Right lobe of liver (tissue), 6 donors: ENCODE measurements around the gene ZMYM4. TPM values are rescaled to one million over a fixed set of nuclear protein-coding genes. Genes with fewer than 3 reads are reported as not detected.

Experiments
- ATAC-seq, 4 donors: fragments of 200-7000 bp; cut with Tn5 transposase; one replicate each; pipeline ENCODE4 v1.9.1; 2020; ENCODE audit warnings: mild to moderate bottlenecking in 4 of 4, moderate library complexity in 4 of 4
- DNase-seq, 3 donors: peaks; one replicate each; pipeline ENCODE4 v3.0.0-alpha.2; 2020
- H3K27ac ChIP-seq, 3 donors: fragments of 200-600 bp; one replicate each; pipeline ENCODE4 v1.8.0; 2022
- H3K27me3 ChIP-seq, 2 donors: fragments of 200-600 bp; one replicate each; pipeline ENCODE4 v1.8.0; 2022
- H3K36me3 ChIP-seq, 4 donors: fragments of 200-600 bp; sonication (generic) in 1 of 4; one replicate each; pipeline versions ENCODE4 v1.5.1 to v1.8.0; 2017 to 2022; ENCODE audit warnings: control low read depth in 1 of 4
- H3K4me1 ChIP-seq, 4 donors: fragments of 200-600 bp; sonication (generic) in 1 of 4; one replicate each; pipeline versions ENCODE4 v1.5.1 to v1.8.0; 2017 to 2022; ENCODE audit warnings: control low read depth in 1 of 4
- H3K4me3 ChIP-seq, 3 donors: fragments of 200-600 bp; one replicate each; pipeline ENCODE4 v1.8.0; 2022
- H3K9me3 ChIP-seq, 4 donors: fragments of 200-600 bp; sonication (generic) in 1 of 4; one replicate each; pipeline versions ENCODE4 v1.5.1 to v1.8.0; 2017 to 2022; ENCODE audit warnings: control low read depth in 1 of 4
- CTCF ChIP-seq, 4 donors: fragments of 200-600 bp in 3 of 4; fragments of 450-650 bp in 1 of 4; IDR thresholded peaks; one replicate each; pipeline versions ENCODE4 v1.5.1 to v1.8.0; 2016 to 2022; ENCODE audit warnings: antibody characterized with exemption in 4 of 4, mild to moderate bottlenecking in 2 of 4
- POLR2A ChIP-seq: fragments of 450-650 bp; IDR thresholded peaks from one replicate; pipeline ENCODE4 v1.6.1; 2017; ENCODE audit warnings: antibody characterized with exemption, mild to moderate bottlenecking
- WGBS: methylation state at CpG from one replicate; pipeline ENCODE4 v1.1.6; 2018; ENCODE audit warnings: low coverage, low lambda C conversion rate; ENCODE audit not compliant: insufficient coverage; ENCODE audit errors: missing lambda C conversion rate; 5-methylcytosine and 5-hydroxymethylcytosine counted together
- intact Hi-C, 2 donors: fragments of 100-400 bp; cut with DNase I; formaldehyde crosslinking; loops; one replicate each; pipeline versions ENCODE4 v1.11.2 to v1.14.1; 2022
- total RNA-seq, 6 experiments: library from RNA; depleted of rRNA in 2 of 6; stranded (reverse); fragments of >200 nt in 2 of 6; fragmentation: NEBNext Ultra II Directional in 3 of 6; extraction: Animal tissue kit (Norgen Biotek cat#: 25700) in 3 of 6; gene quantifications; one replicate each; pipeline versions ENCODE4 v1.1.0 to v1.2.4, GENCODE V29; 2016 to 2023
- donor health status: DM: no; HTN: yes; CAD: no.
- donor health status: DM: no; HTN: no; CAD: no.
- donor health status: DM: no; HTN: no; CAD: no.
- donor health status: DM: no; HTN: yes; CAD: no.
- donor health status: DM: no; HTN: yes; CAD: no.

ZMYM4 gene
- total RNA-seq, 6 experiments from 2014 or later: 13.3 to 20.4 (median 17.1) TPM

- Histone ChIP-seq H3K4me1 (peaks cover 0 to 20% (median 9%) of the 10 kb centered on the region in 4 donors), H3K27ac (no peak overlapping the region), H3K36me3 (peaks cover 0 to 66% (median 30%) of the 10 kb centered on the region in 4 donors), H3K27me3 (no peaks in the 10 kb centered on the region), H3K4me3 (no peak overlapping the region), H3K9me3 (no peaks in the 10 kb centered on the region)
- DNase-seq (no peak), ATAC-seq (no peak)
- intact Hi-C loops: no loop called here
- no peak for TF ChIP-seq CTCF (IDR thresholded peaks at IDR 0.05)
- no peak for TF ChIP-seq POLR2A
- 74% methylated on average over 4 of the region's 5 CpGs for WGBS
Observed at GRCh38 chr1:35443768-35444518, 175.4 kb downstream of the ZMYM4 start.

DNA sequence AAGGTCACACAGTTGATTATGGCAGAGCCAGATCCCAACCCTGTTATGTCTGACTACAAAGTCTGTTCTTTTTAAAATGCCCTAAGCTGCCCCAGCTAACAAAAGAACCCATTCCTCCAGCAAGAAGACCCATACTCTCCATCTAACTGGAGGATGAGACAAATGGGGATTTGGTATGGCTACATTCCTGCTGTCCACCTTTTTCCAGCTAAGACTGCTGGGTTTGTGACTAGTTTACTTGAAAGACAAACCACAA is 175.9 kb downstream of the ZMYM4 start:
- DNase-seq (no peak), ATAC-seq (no peak)
- no peak overlapping the region for H3K27ac ChIP-seq
- H3K9me3 ChIP-seq: no peaks in the 10 kb centered on the region
- intact Hi-C loops: no loop called here
- H3K36me3 ChIP-seq: peaks cover 0 to 61% (median 30%) of the 10 kb centered on the region in 4 donors
- no peak overlapping the region for H3K4me3 ChIP-seq
- TF ChIP-seq CTCF (IDR thresholded peaks at IDR 0.05): no peak
- no peak for TF ChIP-seq POLR2A
- H3K27me3 ChIP-seq: no peaks in the 10 kb centered on the region
- peaks cover 0 to 25% (median 12%) of the 10 kb centered on the region in 4 donors for H3K4me1 ChIP-seq

DNA sequence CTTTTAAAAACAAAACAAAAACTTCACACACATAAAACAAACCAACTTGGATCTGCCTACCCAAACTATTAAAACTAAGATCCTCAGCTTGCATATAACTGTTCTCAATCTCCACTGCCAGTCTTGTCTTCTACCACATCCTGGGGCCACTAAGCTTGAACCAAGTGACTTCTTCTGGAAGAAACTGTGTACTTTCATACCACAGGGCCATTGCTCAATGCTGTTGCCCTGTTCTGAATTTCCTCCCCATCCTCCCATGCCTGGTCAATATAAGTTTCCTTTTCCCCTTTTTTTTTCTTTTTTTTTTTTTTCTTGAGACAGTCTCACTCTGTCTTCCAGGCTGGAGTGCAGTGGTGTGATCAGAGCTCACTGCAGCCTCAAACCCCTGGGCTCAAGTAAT is 178.8 kb downstream of the ZMYM4 start:
- H3K4me1 ChIP-seq: peaks cover 0 to 34% (median 13%) of the 10 kb centered on the region in 4 donors
- H3K9me3 ChIP-seq: no peaks in the 10 kb centered on the region
- no peaks in the 10 kb centered on the region for H3K27me3 ChIP-seq
- peaks cover 0 to 48% (median 19%) of the 10 kb centered on the region in 4 donors for H3K36me3 ChIP-seq
- ATAC-seq (peak in 3 of 4 donors; percentile 20 to 56 (median 27)), DNase-seq (no peak)
- H3K27ac ChIP-seq: peak overlapping the region in 1 of 3 donors; percentile 63
- intact Hi-C loops: no loop called here
- H3K4me3 ChIP-seq: no peak overlapping the region
- no peak for TF ChIP-seq POLR2A
- no peak for TF ChIP-seq CTCF (IDR thresholded peaks at IDR 0.05)

DNA sequence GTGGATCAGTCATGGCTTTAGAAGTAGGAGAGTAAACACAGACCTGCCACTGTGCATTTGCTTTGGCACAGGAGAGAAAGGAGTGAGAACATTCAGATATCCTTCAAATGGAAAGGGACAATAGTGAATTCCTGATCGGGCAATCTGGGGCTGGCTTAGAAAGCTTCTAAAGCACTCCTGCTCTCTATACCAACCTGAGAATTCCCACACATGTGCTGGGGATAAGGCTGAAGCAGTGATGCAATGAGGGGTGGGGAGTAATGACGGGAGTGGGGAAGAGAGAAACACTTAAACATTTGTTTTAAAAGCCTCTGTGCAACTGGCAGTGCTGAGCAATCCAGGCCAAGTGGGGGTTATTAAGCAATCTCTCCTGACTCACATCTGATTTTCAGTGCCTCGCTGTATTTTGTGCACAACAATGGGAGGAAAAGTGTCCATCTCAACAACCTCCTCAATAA is 179.9 kb downstream of the ZMYM4 start:
- Histone ChIP-seq H3K36me3 (peaks cover 0 to 37% (median 19%) of the 10 kb centered on the region in 4 donors), H3K27me3 (no peaks in the 10 kb centered on the region), H3K4me3 (no peak overlapping the region), H3K27ac (peak overlapping the region; percentile 8 to 63 (median 56)), H3K4me1 (peaks cover 0 to 34% (median 15%) of the 10 kb centered on the region in 4 donors), H3K9me3 (no peaks in the 10 kb centered on the region)
- WGBS: 14% methylated on average over 3 of the region's 3 CpGs
- peak; percentile 75 to 76 (median 76) for ATAC-seq
- intact Hi-C loops: no loop called here
- TF ChIP-seq CTCF (IDR thresholded peaks at IDR 0.05) (no peak), POLR2A (no peak)
- peak; percentile 39 to 63 (median 62) for DNase-seq
